Measurements from ENCODE around the gene NAV2. TPM values are rescaled to one million over a fixed set of nuclear protein-coding genes. Genes with fewer than 3 reads are reported as not detected.

Gene NAV2
- total RNA-seq, 1 experiment from 2014 or later, result 139 TPM

GRCh38 chr11:19713196-19714021, 772 bp downstream of the NAV2 start:
- no peaks in the 10 kb centered on the region for H3K36me3 Mint-ChIP-seq (ENCODE audit: insufficient read depth, unreplicated experiment)
- ChIA-PET POLR2A (interaction anchor here (0.7 to 3.2 kb wide), 13 partner anchors 8 to 1182 kb away, joined by 3 to 22 read pairs (median 5); no protein-coding TSS in a partner anchor), CTCF (interaction anchor here (0.6 to 2.4 kb wide), 8 partner anchors 30 to 454 kb away, joined by 3 to 9 read pairs (median 3); no protein-coding TSS in a partner anchor)
- TF ChIP-seq CTCF (IDR thresholded peaks at IDR 0.05; ENCODE audit: unreplicated experiment), result no peak
- H3K4me1 Mint-ChIP-seq (ENCODE audit: insufficient read depth, unreplicated experiment), result peaks cover 35% of the 10 kb centered on the region
- H3K4me3 Mint-ChIP-seq (ENCODE audit: unreplicated experiment), result peak overlapping the region; percentile 85
- H3K9me3 Mint-ChIP-seq (ENCODE audit: unreplicated experiment), result no peaks in the 10 kb centered on the region
- peak overlapping the region; percentile 67 for H3K27ac Mint-ChIP-seq (ENCODE audit: low read depth, unreplicated experiment)
- DNase-seq (ENCODE audit: unreplicated experiment), result no peak
- intact Hi-C loops (cut with micrococcal nuclease), result loop anchor here (1.0 to 10.0 kb wide), 4 partner anchors 29 to 119 kb away; no protein-coding TSS in a partner anchor
- H3K27me3 Mint-ChIP-seq (ENCODE audit: insufficient read depth, unreplicated experiment), result no peaks in the 10 kb centered on the region
- BruUV-seq (replicated peaks), result TSS peak; percentile 35

DNA sequence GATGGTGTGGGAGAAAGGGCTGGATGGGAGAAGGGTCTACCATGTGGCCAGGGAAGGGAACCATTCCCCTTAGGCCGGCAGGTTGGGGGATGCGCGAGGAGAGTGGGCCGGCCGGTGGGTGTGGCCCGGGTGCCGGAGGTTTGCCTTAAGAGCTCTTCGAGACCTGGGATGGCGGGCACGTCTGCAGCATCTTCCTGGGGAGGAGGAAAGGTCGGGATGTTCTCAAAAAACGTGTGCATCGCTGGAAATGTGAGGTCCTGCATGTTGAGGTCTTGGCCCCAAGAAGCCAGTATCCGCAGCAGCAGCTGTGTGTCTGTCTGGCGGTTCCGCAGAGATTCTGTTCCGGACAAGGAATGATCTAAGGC, 1.4 kb downstream of the NAV2 start:
- DNase-seq (ENCODE audit: unreplicated experiment), result peak; percentile 39
- no peak for TF ChIP-seq CTCF (IDR thresholded peaks at IDR 0.05; ENCODE audit: unreplicated experiment)
- ChIA-PET CTCF (interaction anchor here (0.6 to 2.4 kb wide), 8 partner anchors 10 to 644 kb away, joined by 3 to 11 read pairs (median 4); no protein-coding TSS in a partner anchor), POLR2A (interaction anchor here (0.7 to 1.9 kb wide), 7 partner anchors 9 to 82 kb away, joined by 3 to 13 read pairs (median 4); no protein-coding TSS in a partner anchor)
- Mint-ChIP-seq H3K9me3 (ENCODE audit: unreplicated experiment) (no peaks in the 10 kb centered on the region), H3K27ac (ENCODE audit: low read depth, unreplicated experiment) (peak overlapping the region; percentile 67), H3K36me3 (ENCODE audit: insufficient read depth, unreplicated experiment) (no peaks in the 10 kb centered on the region), H3K4me1 (ENCODE audit: insufficient read depth, unreplicated experiment) (peaks cover 35% of the 10 kb centered on the region), H3K27me3 (ENCODE audit: insufficient read depth, unreplicated experiment) (no peaks in the 10 kb centered on the region), H3K4me3 (ENCODE audit: unreplicated experiment) (peak overlapping the region; percentile 85)
- intact Hi-C loops (cut with micrococcal nuclease), result loop anchor here (1.0 to 10.0 kb wide), 4 partner anchors 29 to 119 kb away; no protein-coding TSS in a partner anchor
- BruUV-seq (replicated peaks), result no TSS peak

DNA sequence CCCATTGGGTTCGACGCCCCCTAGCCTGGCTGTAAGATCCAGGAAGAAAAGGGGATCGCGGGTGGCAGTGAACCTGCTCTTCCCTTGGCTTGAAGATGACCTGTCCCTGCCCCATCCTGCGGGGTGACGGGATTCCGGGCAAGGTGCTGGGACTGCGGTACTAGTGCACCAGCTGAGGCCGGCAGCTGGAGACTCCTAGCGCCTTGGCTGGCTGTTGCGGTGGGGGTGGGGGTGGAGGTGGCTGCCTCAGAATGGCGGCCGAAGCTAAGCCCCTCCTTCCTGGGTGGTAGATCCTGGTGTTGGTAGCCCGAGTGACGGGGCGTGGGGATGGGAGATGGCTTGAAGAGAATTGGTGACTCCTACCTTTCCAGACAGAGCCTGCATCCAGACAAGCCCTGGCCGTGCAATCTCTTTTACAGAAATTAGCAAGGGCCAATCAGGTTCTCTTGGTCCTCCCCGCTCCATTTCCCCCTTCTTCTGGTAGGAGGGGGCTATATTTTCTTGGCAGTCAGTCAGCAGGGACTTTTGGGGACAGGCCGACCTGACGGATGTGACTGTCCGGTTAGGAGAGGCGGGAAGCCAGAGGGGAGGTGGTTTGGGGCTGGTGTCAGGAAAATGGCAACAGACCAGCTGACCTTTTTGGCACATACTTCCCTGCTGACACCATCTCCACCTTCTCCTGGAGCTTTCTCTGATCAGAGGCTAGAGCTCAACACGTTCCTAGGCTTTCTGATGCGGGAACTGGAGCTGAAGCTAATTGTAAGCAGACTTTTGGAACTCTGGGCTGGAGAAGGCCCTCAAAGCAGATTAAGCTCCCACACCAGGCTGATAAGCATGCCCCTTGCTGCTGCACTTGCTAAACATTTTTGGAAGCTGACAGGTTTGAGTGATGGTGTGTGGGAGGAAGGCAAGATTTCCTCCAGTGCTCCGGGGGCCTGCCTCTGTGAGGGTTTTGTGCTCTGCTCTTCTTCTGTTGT, 2.0 kb downstream of the NAV2 start:
- peak overlapping the region; percentile 33 for H3K27ac Mint-ChIP-seq (ENCODE audit: low read depth, unreplicated experiment)
- H3K9me3 Mint-ChIP-seq (ENCODE audit: unreplicated experiment), result no peaks in the 10 kb centered on the region
- H3K36me3 Mint-ChIP-seq (ENCODE audit: insufficient read depth, unreplicated experiment), result no peaks in the 10 kb centered on the region
- DNase-seq (ENCODE audit: unreplicated experiment), result peak; percentile 72
- no peaks in the 10 kb centered on the region for H3K27me3 Mint-ChIP-seq (ENCODE audit: insufficient read depth, unreplicated experiment)
- ChIA-PET CTCF (interaction anchor here (0.6 to 2.4 kb wide), 9 partner anchors 9 to 645 kb away, joined by 3 to 11 read pairs (median 4); no protein-coding TSS in a partner anchor), POLR2A (interaction anchor here (0.7 to 1.9 kb wide), 12 partner anchors 9 to 87 kb away, joined by 3 to 13 read pairs (median 4); no protein-coding TSS in a partner anchor)
- intact Hi-C loops (cut with micrococcal nuclease), result loop anchor here (1.0 to 10.0 kb wide), 5 partner anchors 16 to 120 kb away; no protein-coding TSS in a partner anchor
- H3K4me3 Mint-ChIP-seq (ENCODE audit: unreplicated experiment), result peak overlapping the region; percentile 85
- BruUV-seq (replicated peaks), result no TSS peak
- H3K4me1 Mint-ChIP-seq (ENCODE audit: insufficient read depth, unreplicated experiment), result peaks cover 35% of the 10 kb centered on the region
- TF ChIP-seq CTCF (IDR thresholded peaks at IDR 0.05; ENCODE audit: unreplicated experiment), result no peak
